IPS-NIHi11 (cell line): ENCODE results near the gene KCNJ9.
"Not testable (repeated sequence)": the region's sequence is repeated elsewhere in the genome, so short reads cannot be mapped to it uniquely, and the experiment has no call there.

Experiments used
- DNase-seq: peaks from one replicate; pipeline ENCODE4 v3.0.0; 2012; ENCODE audit warnings: mixed read lengths, low spot score

The KCNJ9 gene

GRCh38 chr1:160126342-160126741, 45.0 kb downstream of the KCNJ9 start:
- DNase-seq = not testable (repeated sequence)

DNA sequence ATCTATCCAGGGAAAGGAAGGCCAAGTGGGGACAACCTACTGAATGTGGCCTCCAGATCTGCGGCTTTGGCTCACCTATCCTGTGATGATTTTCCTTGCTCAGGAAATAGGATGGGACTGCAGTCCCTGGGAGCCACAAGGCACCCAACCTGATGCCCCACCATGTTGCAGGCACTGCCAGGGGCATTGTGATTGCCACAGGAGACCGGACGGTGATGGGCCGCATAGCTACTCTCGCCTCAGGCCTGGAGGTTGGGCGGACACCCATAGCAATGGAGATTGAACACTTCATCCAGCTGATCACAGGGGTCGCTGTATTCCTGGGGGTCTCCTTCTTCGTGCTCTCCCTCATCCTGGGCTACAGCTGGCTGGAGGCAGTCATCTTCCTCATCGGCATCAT, 46.0 kb downstream of the KCNJ9 start:
- no peak for DNase-seq

DNA sequence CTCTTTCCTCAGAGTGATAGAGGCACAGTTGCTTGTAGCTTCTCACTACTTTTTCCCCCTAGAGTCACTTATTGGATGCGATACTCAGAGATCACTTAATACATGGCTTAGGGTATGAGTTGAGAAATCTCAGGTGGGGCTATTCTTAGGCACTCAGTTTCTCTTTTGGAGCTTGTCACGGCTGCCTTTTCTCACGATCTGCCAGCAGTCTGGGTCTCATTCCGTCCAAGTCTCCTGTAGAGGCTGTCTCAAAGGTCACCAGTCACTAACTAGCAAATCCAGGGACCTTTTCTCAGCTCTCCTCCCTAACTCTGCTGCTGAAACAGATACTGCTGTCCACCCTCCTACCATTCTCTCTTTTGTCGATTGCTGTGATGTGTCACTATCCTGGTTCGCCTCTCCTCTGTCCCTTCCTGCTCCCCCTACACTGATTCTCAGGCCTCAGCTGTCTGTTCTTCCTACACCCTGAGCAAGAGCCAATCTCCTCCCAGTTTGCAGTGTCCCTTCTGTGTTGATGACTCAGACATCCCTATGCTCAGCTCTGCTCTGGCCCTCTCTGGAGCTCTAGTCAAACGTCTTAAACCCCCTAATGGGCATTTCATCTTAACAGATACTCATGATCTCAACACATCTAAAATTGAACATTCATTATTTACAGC, 46.7 kb downstream of the KCNJ9 start:
- no peak for DNase-seq

- no peak for DNase-seq
These were observed 47.3 kb downstream of the KCNJ9 start for GRCh38 chr1:160128636-160129035.

DNA sequence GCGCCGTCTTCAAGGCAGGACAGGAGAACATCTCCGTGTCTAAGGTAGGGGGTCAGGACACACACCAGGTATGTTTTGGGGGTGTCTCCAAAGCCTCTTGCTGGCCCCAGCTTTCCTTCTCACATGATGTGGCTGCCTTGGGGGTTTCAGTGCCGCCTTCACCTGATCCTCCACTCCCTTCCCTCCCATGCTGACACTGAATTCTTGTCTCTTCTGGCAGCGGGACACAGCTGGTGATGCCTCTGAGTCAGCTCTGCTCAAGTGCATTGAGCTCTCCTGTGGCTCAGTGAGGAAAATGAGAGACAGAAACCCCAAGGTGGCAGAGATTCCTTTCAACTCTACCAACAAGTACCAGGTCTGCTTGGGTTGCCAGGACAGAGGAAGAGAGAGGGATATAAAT, 47.7 kb downstream of the KCNJ9 start:
- DNase-seq = no peak

GRCh38 chr1:160129558-160129957, 48.2 kb downstream of the KCNJ9 start:
- DNase-seq = no peak

DNA sequence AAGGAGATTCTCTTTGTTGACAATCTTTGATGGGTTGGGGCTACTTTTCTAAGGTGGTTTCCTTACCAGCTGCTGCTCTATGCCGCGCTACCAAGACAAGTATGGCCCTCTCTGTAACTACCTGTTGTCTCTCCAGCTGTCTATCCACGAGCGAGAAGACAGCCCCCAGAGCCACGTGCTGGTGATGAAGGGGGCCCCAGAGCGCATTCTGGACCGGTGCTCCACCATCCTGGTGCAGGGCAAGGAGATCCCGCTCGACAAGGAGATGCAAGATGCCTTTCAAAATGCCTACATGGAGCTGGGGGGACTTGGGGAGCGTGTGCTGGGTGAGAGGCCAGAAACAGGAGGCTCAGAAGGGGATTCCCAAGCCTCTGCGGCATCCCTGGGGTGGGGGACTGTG, 48.6 kb downstream of the KCNJ9 start:
- DNase-seq = no peak

DNA sequence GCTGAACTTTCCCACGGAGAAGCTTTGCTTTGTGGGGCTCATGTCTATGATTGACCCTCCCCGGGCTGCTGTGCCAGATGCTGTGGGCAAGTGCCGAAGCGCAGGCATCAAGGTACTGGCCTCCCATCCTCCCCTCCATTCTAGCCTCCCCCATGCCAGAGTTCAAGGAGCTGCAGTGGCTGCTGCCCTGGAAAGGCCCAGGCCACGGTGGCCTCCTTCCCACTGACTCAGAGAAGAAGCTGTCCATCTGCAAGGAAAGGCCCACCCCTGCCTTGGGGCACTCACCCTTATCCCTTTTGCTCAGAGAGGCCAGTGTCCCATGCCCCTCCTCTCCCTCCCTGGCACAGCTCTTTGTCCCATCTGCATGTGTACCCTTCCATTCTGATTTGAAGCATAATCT, 49.1 kb downstream of the KCNJ9 start:
- DNase-seq = no peak

GRCh38 chr1:160130939-160131338, 49.6 kb downstream of the KCNJ9 start:
- DNase-seq = no peak

- no peak for DNase-seq
These were observed 50.6 kb downstream of the KCNJ9 start for GRCh38 chr1:160131803-160132565.

DNA sequence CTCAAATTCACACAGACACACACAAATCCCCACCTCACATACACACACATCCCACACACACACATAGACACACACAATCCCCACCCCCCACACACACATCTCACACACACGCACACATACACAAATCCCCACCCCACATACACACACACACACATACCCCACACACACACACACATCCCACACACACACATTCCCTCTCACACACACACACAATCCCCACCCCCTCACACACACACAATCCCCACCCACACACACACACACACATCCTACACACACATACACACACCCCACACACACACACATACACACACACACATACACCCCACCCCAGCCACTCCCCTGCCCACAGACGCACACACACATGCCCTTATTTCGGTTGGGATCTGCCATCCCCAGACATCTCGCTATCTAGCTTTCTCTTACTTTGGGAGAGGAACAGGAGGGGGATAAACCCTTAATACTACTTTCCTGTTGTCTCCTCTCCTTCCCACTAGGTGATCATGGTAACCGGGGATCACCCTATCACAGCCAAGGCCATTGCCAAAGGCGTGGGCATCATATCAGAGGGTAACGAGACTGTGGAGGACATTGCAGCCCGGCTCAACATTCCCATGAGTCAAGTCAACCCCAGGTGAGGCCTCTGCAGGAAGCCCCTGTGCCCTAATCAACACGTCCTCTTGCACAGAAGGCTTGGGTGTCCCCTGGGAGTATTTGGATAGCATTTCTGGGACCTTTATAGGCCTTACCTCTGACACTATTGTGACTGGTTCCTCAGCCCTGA, 52.8 kb downstream of the KCNJ9 start:
- DNase-seq = no peak

GRCh38 chr1:160134791-160135572, 53.6 kb downstream of the KCNJ9 start:
- DNase-seq = no peak

DNA sequence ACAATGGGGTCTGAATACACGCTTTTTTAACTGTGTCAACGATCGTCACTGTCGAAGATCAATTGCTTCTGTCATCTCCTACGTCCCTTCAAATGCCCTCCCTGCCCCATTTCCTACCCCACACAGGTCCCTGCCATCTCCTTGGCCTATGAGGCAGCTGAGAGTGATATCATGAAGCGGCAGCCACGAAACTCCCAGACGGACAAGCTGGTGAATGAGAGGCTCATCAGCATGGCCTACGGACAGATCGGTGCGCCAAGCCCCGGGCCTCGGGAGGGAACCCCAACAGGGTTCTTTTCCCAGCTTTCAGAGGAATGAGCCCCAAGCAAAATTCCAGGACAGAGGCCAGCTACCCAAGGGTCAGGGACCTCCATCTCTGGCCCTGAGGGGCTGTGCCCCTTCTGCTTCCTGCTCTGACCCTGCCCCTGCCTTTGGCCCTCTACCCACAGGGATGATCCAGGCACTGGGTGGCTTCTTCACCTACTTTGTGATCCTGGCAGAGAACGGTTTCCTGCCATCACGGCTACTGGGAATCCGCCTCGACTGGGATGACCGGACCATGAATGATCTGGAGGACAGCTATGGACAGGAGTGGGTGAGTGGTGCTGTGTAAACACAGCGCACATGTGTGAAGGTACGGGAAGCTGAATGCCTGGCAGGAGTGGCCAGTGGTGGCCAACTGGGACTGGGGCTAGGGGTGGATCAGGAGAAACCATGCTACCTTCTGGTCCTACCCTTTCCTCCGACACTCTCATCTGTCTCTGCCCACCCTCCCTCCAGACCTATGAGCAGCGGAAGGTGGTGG, 55.0 kb downstream of the KCNJ9 start:
- no peak for DNase-seq

GRCh38 chr1:160136926-160137200, 55.5 kb downstream of the KCNJ9 start:
- DNase-seq = no peak

- no peak for DNase-seq
These were observed 56.0 kb downstream of the KCNJ9 start for GRCh38 chr1:160137216-160137862.

DNA sequence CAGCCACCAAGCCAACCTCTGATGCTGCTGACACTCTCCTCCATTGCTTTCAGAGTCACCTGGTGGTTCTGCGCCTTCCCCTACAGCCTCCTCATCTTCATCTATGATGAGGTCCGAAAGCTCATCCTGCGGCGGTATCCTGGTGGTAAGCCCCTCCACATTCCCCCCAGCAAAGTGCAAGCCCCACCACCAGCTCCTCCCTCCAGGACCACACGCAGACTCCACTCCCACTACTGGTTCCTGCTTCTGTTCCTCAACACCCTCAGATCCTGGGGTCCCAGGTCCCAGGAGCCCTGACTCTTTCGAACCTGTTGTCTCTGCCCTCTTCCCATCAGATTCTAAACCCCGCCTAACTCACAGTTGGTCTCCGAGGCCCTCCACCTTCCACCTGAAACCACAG, 58.5 kb downstream of the KCNJ9 start:
- DNase-seq = no peak
